Progenitor cell of endocrine pancreas (in vitro differentiated cells): ENCODE data around the gene NUDT5. TPM values are rescaled to one million over a fixed set of nuclear protein-coding genes. Genes with fewer than 3 reads are reported as not detected.
"Not testable (repeated sequence)": the region's sequence is repeated elsewhere in the genome, so short reads cannot be mapped to it uniquely, and the experiment has no call there.

ENCODE experiments used
- DNase-seq: peaks from one replicate; pipeline ENCODE4 v3.0.0; 2021; ENCODE audit warnings: low spot score; ENCODE audit not compliant: unreplicated experiment
- H3K27ac Mint-ChIP-seq: 2 replicates; pipeline ENCODE4 v1.8.0; 2021; ENCODE audit warnings: mild to moderate bottlenecking, moderate library complexity, mixed read lengths
- H3K27me3 Mint-ChIP-seq: 2 replicates; pipeline ENCODE4 v1.8.0; 2021; ENCODE audit warnings: mixed read lengths
- H3K36me3 Mint-ChIP-seq: 2 replicates; pipeline ENCODE4 v1.8.0; 2022; ENCODE audit warnings: mixed read lengths; ENCODE audit not compliant: insufficient read depth
- H3K4me1 Mint-ChIP-seq: 2 replicates; pipeline ENCODE4 v1.8.0; 2021; ENCODE audit warnings: low read depth, mixed read lengths
- H3K4me3 Mint-ChIP-seq: 2 replicates; pipeline ENCODE4 v1.8.0; 2021; ENCODE audit warnings: low read depth, mild to moderate bottlenecking, moderate library complexity, mixed read lengths
- H3K9me3 Mint-ChIP-seq: 2 replicates; pipeline ENCODE4 v1.8.0; 2021; ENCODE audit warnings: low read depth, mixed read lengths
- total RNA-seq: library from RNA; stranded (reverse); gene quantifications from 2 replicates; pipeline ENCODE4 v1.2.1, GENCODE V29; 2021
- TF ChIP-seq, protein P1 (sequence below): fragments of 200-600 bp; sonication (generic); IDR thresholded peaks from one replicate; pipeline ENCODE4 v1.5.0; 2021; ENCODE audit warnings: antibody characterized with exemption, mild to moderate bottlenecking; ENCODE audit not compliant: unreplicated experiment

Gene NUDT5
- total RNA-seq, 1 donor from 2014 or later: 56.5 TPM

DNA sequence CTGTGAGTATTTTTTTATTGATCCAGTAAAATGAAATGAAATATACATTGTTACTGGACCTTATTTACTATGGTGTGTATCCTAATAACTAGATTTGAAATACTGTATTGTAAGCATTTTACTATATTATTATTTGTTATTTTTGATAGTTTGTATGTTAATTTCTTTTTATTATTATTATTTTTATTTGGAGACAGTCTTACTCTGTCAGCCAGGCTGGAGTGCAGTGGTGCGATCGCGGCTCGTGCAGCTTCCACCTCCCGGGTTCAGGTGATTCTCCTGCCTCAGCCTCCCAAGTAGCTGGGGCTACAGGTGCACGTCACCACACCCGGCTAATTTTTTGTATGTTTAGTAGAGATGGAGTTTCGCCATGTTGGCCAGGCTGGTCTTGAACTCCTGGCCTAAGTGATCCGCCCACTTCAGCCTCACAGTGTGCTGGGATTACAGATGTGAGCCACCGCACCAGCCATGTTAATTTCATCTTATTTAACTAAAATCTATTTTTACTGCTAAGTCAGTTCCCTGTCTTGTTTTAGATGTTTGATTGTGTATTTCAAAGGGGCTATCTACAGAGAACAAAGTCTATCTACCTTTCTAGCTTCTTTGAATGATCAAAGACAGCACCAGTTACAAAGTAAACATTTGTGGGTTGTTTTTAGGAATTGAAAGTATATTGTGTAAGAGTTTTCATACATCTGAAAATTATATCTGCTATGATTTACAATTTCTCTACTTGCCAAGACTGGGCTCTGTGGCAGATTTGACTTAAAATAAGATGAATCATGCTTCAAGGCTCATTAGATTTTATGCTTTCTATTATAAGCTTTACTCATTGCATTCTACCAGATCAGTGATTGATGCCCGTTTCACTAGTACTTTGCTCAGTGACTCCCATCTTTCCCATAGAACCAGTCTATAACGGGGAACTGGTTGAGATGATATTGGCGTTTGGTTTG, 41.9 kb upstream of the NUDT5 start:
- TF ChIP-seq, protein P1, sequence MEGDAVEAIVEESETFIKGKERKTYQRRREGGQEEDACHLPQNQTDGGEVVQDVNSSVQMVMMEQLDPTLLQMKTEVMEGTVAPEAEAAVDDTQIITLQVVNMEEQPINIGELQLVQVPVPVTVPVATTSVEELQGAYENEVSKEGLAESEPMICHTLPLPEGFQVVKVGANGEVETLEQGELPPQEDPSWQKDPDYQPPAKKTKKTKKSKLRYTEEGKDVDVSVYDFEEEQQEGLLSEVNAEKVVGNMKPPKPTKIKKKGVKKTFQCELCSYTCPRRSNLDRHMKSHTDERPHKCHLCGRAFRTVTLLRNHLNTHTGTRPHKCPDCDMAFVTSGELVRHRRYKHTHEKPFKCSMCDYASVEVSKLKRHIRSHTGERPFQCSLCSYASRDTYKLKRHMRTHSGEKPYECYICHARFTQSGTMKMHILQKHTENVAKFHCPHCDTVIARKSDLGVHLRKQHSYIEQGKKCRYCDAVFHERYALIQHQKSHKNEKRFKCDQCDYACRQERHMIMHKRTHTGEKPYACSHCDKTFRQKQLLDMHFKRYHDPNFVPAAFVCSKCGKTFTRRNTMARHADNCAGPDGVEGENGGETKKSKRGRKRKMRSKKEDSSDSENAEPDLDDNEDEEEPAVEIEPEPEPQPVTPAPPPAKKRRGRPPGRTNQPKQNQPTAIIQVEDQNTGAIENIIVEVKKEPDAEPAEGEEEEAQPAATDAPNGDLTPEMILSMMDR: no peak
- Mint-ChIP-seq H3K27ac (no peak overlapping the region), H3K4me1 (peaks cover 4% of the 10 kb centered on the region), H3K9me3 (no peaks in the 10 kb centered on the region), H3K27me3 (no peaks in the 10 kb centered on the region), H3K36me3 (peaks cover 32% of the 10 kb centered on the region), H3K4me3 (no peak overlapping the region)
- DNase-seq: no peak

DNA sequence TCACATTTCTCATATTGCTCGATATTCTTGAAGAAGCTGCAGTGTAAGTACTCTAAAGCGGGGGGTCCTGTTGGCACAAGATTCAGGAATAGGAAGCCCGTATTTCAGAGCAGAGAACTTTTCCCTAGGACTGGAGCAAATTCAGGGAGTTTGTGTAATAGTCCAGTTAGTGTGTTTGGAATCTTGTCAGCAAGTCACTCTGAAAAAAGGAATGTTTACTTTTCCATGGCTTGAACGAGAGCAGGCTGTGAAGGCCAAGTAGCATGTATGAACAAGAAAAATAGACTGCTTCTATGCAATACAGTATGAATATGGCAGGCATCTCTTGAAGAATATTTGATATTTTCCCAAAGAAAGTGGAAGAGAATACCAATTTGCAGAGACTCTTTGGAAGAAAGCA, 40.1 kb upstream of the NUDT5 start:
- H3K4me3 Mint-ChIP-seq: no peak overlapping the region
- peaks cover 29% of the 10 kb centered on the region for H3K36me3 Mint-ChIP-seq
- H3K27ac Mint-ChIP-seq: peak overlapping the region; percentile 69

DNA sequence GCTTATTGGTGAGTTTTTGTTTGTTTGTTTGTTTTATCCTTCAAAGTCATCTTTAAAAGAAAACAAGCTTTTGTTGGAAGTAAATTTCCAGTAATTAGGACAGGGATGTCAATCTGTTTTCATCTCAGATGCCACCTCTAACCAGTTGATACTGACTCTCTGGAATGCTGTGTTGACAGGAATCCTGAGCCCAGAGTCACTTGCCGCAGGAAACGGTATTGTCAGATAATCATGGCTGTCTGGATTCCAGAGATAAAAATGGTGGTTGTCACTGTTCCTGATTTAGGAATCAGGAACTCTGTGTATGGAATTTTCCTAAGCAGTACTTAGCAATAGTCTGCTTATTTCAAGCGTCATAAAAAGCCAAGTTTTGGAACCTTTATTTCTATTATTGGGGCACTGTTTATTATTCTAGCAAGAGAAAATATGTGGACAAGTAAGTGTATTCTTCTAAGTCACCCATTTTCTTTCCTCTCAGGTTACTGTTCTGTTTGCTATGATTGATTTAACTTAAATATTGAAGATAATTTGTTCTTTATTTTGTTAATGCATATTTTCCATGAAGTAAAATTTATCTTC, 39.5 kb upstream of the NUDT5 start:
- H3K4me1 Mint-ChIP-seq: peaks cover 4% of the 10 kb centered on the region
- DNase-seq: no peak
- no peaks in the 10 kb centered on the region for H3K27me3 Mint-ChIP-seq
- H3K9me3 Mint-ChIP-seq: no peaks in the 10 kb centered on the region
- H3K4me3 Mint-ChIP-seq: no peak overlapping the region
- H3K27ac Mint-ChIP-seq: peak overlapping the region; percentile 77
- TF ChIP-seq, protein P1: no peak
- peaks cover 30% of the 10 kb centered on the region for H3K36me3 Mint-ChIP-seq

More for the DNA sequence above, 40.1 kb upstream of the NUDT5 start:
- no peak for DNase-seq
- Mint-ChIP-seq H3K4me1 (peaks cover 4% of the 10 kb centered on the region), H3K27me3 (no peaks in the 10 kb centered on the region), H3K9me3 (no peaks in the 10 kb centered on the region)
- TF ChIP-seq, protein P1: no peak

DNA sequence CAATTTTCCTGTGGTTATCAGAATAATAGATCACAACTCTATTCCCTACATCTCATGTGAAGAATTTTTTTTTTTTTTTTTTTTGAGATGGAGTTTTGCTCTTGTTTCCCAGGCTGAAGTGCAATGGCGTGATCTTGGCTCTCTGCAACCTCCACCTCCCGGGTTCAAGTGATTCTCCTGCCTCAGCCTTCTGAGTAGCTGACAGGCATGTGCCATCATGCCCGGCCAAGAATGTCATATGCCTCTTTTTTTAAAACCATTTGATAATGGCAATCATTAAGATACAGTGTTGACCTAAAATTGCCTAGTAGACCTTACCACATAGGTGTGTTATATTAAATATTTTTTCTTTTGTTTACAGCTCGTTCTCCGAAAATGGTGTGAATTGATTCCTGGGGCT, 39.0 kb upstream of the NUDT5 start:
- Mint-ChIP-seq H3K27ac (peak overlapping the region; percentile 77), H3K36me3 (peaks cover 32% of the 10 kb centered on the region)
- H3K4me3 Mint-ChIP-seq, DNase-seq, H3K4me1 Mint-ChIP-seq, H3K27me3 Mint-ChIP-seq, H3K9me3 Mint-ChIP-seq: not testable (repeated sequence)

DNA sequence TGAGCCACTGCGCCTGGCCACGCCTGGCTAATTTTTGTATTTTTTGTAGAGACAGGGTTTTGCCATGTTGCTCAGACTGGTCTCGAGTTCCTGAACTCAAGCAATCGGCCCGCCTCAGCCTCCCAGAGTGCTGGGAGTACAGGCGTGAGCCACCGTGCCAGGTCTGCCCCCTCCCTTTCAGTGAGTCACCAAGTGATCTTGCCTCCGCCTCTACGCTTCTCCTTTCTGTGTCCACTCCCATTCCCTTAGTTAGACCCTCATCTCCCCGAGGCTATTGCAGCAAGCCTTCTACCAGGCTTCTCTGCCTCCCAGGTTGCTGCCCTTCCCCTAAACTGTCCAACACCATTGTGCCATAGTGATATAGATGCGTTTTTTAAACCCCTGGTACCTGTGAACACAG, 33.2 kb upstream of the NUDT5 start:
- TF ChIP-seq, protein P1: no peak
- Mint-ChIP-seq H3K27me3 (no peaks in the 10 kb centered on the region), H3K36me3 (peaks cover 44% of the 10 kb centered on the region), H3K4me1 (no peaks in the 10 kb centered on the region), H3K27ac (peak overlapping the region; percentile 6), H3K9me3 (peaks cover 3% of the 10 kb centered on the region), H3K4me3 (no peak overlapping the region)
- DNase-seq: no peak

DNA sequence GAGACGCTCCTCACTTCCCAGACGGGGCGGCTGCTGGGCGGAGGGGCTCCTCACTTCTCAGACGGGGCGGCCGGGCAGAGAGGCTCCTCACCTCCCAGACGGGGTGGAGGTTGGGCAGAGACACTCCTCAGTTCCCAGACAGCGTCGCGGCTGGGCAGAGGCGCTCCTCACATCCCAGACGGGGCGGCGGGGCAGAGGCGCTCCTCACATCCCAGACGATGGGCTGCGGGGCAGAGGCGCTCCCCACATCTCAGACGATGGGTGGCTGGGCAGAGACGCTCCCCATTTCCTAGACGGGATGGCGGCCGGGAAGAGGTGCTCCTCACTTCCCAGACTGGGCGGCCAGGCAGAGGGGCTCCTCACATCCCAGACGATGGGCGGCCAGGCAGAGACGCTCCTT, 30.7 kb upstream of the NUDT5 start:
- not testable (repeated sequence) for H3K4me1 Mint-ChIP-seq, H3K27ac Mint-ChIP-seq, H3K27me3 Mint-ChIP-seq, H3K4me3 Mint-ChIP-seq, DNase-seq, H3K9me3 Mint-ChIP-seq
- peaks cover 48% of the 10 kb centered on the region for H3K36me3 Mint-ChIP-seq
